Measurements from ENCODE around the gene TRIM32.

DNA sequence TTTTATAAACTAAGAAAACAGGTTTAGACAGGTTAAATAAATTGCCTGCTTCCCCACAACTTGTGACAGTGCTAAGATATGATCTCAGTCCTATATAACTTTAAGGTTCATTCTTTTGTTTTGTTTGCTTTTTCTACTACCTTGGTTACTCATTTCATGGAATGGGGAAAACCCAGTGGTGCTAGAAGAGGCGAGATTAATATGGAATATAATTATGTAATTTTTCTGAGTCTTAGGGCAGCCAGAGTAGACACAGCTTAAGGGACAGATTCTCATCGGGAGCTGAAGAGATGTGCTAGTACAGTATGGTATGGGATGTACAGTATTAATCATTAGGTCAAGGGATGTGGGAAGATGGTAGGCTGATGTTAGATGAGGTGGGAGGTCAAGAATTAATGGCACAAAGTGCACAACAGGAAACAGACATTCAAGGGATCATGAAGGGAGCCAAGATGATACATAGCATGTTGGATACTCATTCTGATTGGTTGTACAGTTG lies 6.2 kb downstream of the TRIM32 start:
- TF ChIP-seq, protein P1, sequence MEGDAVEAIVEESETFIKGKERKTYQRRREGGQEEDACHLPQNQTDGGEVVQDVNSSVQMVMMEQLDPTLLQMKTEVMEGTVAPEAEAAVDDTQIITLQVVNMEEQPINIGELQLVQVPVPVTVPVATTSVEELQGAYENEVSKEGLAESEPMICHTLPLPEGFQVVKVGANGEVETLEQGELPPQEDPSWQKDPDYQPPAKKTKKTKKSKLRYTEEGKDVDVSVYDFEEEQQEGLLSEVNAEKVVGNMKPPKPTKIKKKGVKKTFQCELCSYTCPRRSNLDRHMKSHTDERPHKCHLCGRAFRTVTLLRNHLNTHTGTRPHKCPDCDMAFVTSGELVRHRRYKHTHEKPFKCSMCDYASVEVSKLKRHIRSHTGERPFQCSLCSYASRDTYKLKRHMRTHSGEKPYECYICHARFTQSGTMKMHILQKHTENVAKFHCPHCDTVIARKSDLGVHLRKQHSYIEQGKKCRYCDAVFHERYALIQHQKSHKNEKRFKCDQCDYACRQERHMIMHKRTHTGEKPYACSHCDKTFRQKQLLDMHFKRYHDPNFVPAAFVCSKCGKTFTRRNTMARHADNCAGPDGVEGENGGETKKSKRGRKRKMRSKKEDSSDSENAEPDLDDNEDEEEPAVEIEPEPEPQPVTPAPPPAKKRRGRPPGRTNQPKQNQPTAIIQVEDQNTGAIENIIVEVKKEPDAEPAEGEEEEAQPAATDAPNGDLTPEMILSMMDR (IDR thresholded peaks at IDR 0.05), result no peak
- TF ChIP-seq POLR2A (IDR thresholded peaks at IDR 0.05), result no peak
